GM13976 (cell line): Measurements from ENCODE around the gene CCDC30.
"Not testable (repeated sequence)": the region's sequence is repeated elsewhere in the genome, so short reads cannot be mapped to it uniquely, and the experiment has no call there.

Source experiments
- DNase-seq: peaks from one replicate; pipeline ENCODE4 v3.0.0; 2012; ENCODE audit warnings: low spot score
- CTCF ChIP-seq: IDR thresholded peaks from 2 replicates; pipeline ENCODE4 v1.5.1; 2012; ENCODE audit warnings: borderline replicate concordance, mild to moderate bottlenecking; ENCODE audit not compliant: insufficient read depth; ENCODE audit errors: extremely low read depth, missing control alignments, control extremely low read depth
- in situ Hi-C: fragments of 300-500 bp; cut with MboI; formaldehyde crosslinking; loops from one replicate; pipeline ENCODE4 v1.12.0; 2022; ENCODE audit warnings: low sequenced_read_pairs, mixed read lengths, inconsistent platforms; ENCODE audit not compliant: unreplicated experiment

The CCDC30 gene

GRCh38 chr1:42592811-42593210 is 129.7 kb downstream of the CCDC30 start:
- TF ChIP-seq CTCF = no peak
- DNase-seq = no peak
- in situ Hi-C loops = no loop called here

- in situ Hi-C loops = no loop called here
- no peak for TF ChIP-seq CTCF
- DNase-seq = no peak
Observed at GRCh38 chr1:42593486-42594100, 130.5 kb downstream of the CCDC30 start.

- in situ Hi-C loops = no loop called here
- no peak for DNase-seq
- TF ChIP-seq CTCF = no peak
Observed at GRCh38 chr1:42601472-42601871, 138.4 kb downstream of the CCDC30 start.

GRCh38 chr1:42613803-42614131 is 150.7 kb downstream of the CCDC30 start:
- no peak for DNase-seq
- in situ Hi-C loops = no loop called here
- no peak for TF ChIP-seq CTCF

- no peak for DNase-seq
- TF ChIP-seq CTCF = no peak
- in situ Hi-C loops = no loop called here
Observed at GRCh38 chr1:42618866-42619265, 155.8 kb downstream of the CCDC30 start.

GRCh38 chr1:42620307-42620706 is 157.2 kb downstream of the CCDC30 start:
- no peak for TF ChIP-seq CTCF
- no peak for DNase-seq
- in situ Hi-C loops = no loop called here

GRCh38 chr1:42621180-42621579 is 158.1 kb downstream of the CCDC30 start:
- in situ Hi-C loops = not testable (repeated sequence)

GRCh38 chr1:42627205-42627604 is 164.1 kb downstream of the CCDC30 start:
- in situ Hi-C loops, DNase-seq: not testable (repeated sequence)

More at GRCh38 chr1:42621180-42621579, 158.1 kb downstream of the CCDC30 start:
- not testable (repeated sequence) for DNase-seq
